ENCODE measurements around the gene TDRD15.

DNA sequence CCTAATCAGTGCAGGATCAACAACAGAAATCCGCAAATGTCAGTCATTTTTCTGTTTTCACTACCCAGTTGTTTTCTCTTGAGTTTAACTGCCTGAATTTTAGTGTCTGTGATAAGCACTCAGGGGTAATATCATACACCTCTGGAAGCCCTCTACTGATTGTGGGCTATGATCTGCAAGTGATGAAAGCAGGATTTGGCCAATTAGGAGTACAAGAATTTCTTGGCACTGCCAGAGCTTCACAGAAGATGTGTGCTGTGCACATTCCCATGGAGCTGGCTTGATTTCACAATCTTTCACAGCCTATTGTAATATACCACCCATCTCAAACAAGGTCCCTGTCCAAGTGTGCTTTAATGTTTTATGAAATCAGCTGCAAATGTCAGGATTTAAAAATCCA is 27.3 kb upstream of the TDRD15 start:
- TF ChIP-seq, protein P1, sequence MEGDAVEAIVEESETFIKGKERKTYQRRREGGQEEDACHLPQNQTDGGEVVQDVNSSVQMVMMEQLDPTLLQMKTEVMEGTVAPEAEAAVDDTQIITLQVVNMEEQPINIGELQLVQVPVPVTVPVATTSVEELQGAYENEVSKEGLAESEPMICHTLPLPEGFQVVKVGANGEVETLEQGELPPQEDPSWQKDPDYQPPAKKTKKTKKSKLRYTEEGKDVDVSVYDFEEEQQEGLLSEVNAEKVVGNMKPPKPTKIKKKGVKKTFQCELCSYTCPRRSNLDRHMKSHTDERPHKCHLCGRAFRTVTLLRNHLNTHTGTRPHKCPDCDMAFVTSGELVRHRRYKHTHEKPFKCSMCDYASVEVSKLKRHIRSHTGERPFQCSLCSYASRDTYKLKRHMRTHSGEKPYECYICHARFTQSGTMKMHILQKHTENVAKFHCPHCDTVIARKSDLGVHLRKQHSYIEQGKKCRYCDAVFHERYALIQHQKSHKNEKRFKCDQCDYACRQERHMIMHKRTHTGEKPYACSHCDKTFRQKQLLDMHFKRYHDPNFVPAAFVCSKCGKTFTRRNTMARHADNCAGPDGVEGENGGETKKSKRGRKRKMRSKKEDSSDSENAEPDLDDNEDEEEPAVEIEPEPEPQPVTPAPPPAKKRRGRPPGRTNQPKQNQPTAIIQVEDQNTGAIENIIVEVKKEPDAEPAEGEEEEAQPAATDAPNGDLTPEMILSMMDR (IDR thresholded peaks at IDR 0.05), result no peak
- no peak for TF ChIP-seq POLR2AphosphoS5 (IDR thresholded peaks at IDR 0.05)

All from sigmoid colon (tissue), 4 donors.